Liver (tissue), 9 donors: ENCODE results near the gene COX5A. TPM values are rescaled to one million over a fixed set of nuclear protein-coding genes. Genes with fewer than 3 reads are reported as not detected.
A peak's percentile ranks its signal among the peaks of the same experiment; 100 is the strongest.

Experiments used
- DNase-seq: peaks from one replicate; pipeline ENCODE4 v3.0.0-alpha.2; 2017; ENCODE audit warnings: low spot score
- H3K27ac ChIP-seq, 2 donors: one replicate each; pipeline ENCODE4 v1.7.0; 2013; ENCODE audit warnings: inconsistent platforms in 2 of 2, low read length in 2 of 2, control low read depth in 1 of 2, low read depth in 1 of 2, mild to moderate bottlenecking in 1 of 2
- H3K27me3 ChIP-seq, 4 donors: one replicate each; pipeline versions ENCODE4 v1.6.1 to v1.7.0; 2013; ENCODE audit warnings: low read length in 3 of 4, inconsistent platforms in 1 of 4, mild to moderate bottlenecking in 1 of 4, moderate library complexity in 1 of 4; ENCODE audit not compliant: control insufficient read depth in 4 of 4, insufficient read depth in 4 of 4
- H3K36me3 ChIP-seq, 4 donors: one replicate each; pipeline versions ENCODE4 v1.6.1 to v1.7.0; 2013; ENCODE audit warnings: low read length in 3 of 4, mild to moderate bottlenecking in 3 of 4, low read depth in 1 of 4, moderate library complexity in 1 of 4; ENCODE audit not compliant: control insufficient read depth in 4 of 4, insufficient read depth in 3 of 4
- H3K4me1 ChIP-seq, 4 donors: one replicate each; pipeline versions ENCODE4 v1.6.1 to v1.7.0; 2013; ENCODE audit warnings: low read length in 3 of 4, mild to moderate bottlenecking in 3 of 4, moderate library complexity in 1 of 4; ENCODE audit not compliant: control insufficient read depth in 4 of 4, insufficient read depth in 4 of 4
- H3K4me3 ChIP-seq, 3 donors: one replicate each; pipeline versions ENCODE4 v1.6.1 to v1.7.0; 2013; ENCODE audit warnings: low read length in 3 of 3, control low read depth in 1 of 3, low read depth in 1 of 3, mild to moderate bottlenecking in 1 of 3
- H3K9ac ChIP-seq, 2 donors: one replicate each; pipeline ENCODE4 v1.7.0; 2013; ENCODE audit warnings: low read length in 2 of 2, mild to moderate bottlenecking in 2 of 2, moderate library complexity in 2 of 2, control low read depth in 1 of 2, low read depth in 1 of 2
- H3K9me3 ChIP-seq, 4 donors: one replicate each; pipeline versions ENCODE4 v1.6.1 to v1.7.0; 2013; ENCODE audit warnings: low read length in 3 of 4; ENCODE audit not compliant: control insufficient read depth in 4 of 4
- ATF3 ChIP-seq: IDR thresholded peaks from 2 replicates; pipeline ENCODE4 v1.6.1; 2016; ENCODE audit warnings: antibody characterized with exemption
- CTCF ChIP-seq: fragments of 150-350 bp; IDR thresholded peaks from 2 replicates; pipeline ENCODE4 v1.5.1; 2017; ENCODE audit warnings: improper control_type of control experiment, low read depth, low read length; ENCODE audit not compliant: missing input control
- EGR1 ChIP-seq, 2 donors: IDR thresholded peaks; 2 replicates each; pipeline ENCODE4 v1.6.1; 2016 to 2018; ENCODE audit warnings: antibody characterized with exemption in 2 of 2, low read depth in 2 of 2
- FOXA1 ChIP-seq: IDR thresholded peaks from 2 replicates; pipeline ENCODE4 v1.6.1; 2016; ENCODE audit warnings: antibody characterized with exemption
- FOXA2 ChIP-seq: IDR thresholded peaks from 2 replicates; pipeline ENCODE4 v1.6.1; 2016; ENCODE audit warnings: antibody characterized with exemption
- GABPA ChIP-seq, 2 donors: IDR thresholded peaks in 1 of 2; conservative IDR thresholded peaks in 1 of 2; 2 replicates each; pipeline ENCODE4 v1.6.1; 2016; ENCODE audit warnings: antibody characterized with exemption in 2 of 2, mild to moderate bottlenecking in 1 of 2, moderate library complexity in 1 of 2
- HNF4A ChIP-seq, 2 donors: conservative IDR thresholded peaks; 2 replicates each; pipeline ENCODE4 v1.6.1; 2016; ENCODE audit warnings: antibody characterized with exemption in 2 of 2, mild to moderate bottlenecking in 2 of 2
- HNF4G ChIP-seq: IDR thresholded peaks from 2 replicates; pipeline ENCODE4 v1.6.1; 2016; ENCODE audit warnings: antibody characterized with exemption
- JUND ChIP-seq, 2 donors: IDR thresholded peaks; 2 replicates each; pipeline ENCODE4 v1.6.1; 2016; ENCODE audit warnings: antibody characterized with exemption in 2 of 2
- MAX ChIP-seq: IDR thresholded peaks from 2 replicates; pipeline ENCODE4 v1.6.1; 2016; ENCODE audit warnings: antibody characterized with exemption
- NR2F2 ChIP-seq: IDR thresholded peaks from 2 replicates; pipeline ENCODE4 v1.6.1; 2016; ENCODE audit warnings: antibody characterized with exemption
- RAD21 ChIP-seq, 2 donors: IDR thresholded peaks; 2 replicates each; pipeline ENCODE4 v1.6.1; 2016; ENCODE audit warnings: antibody characterized with exemption in 2 of 2, mild to moderate bottlenecking in 2 of 2
- RXRA ChIP-seq, 2 donors: IDR thresholded peaks; 2 replicates each; pipeline ENCODE4 v1.6.1; 2017 to 2018; ENCODE audit warnings: antibody characterized with exemption in 2 of 2, mild to moderate bottlenecking in 1 of 2
- SP1 ChIP-seq: IDR thresholded peaks from 2 replicates; pipeline ENCODE4 v1.6.1; 2018; ENCODE audit warnings: antibody characterized with exemption, mild to moderate bottlenecking
- TAF1 ChIP-seq: conservative IDR thresholded peaks from 2 replicates; pipeline ENCODE4 v1.6.1; 2016; ENCODE audit warnings: antibody characterized with exemption, mild to moderate bottlenecking
- YY1 ChIP-seq: IDR thresholded peaks from 2 replicates; pipeline ENCODE4 v1.6.1; 2016; ENCODE audit warnings: antibody characterized with exemption, mild to moderate bottlenecking
- ZBTB33 ChIP-seq: IDR thresholded peaks from 2 replicates; pipeline ENCODE4 v1.6.1; 2016; ENCODE audit warnings: antibody characterized with exemption
- WGBS: extraction: QIAGEN DNeasy Blood & Tissue Kit; methylation state at CpG from one replicate; pipeline ENCODE4 v1.1.7; 2013; 5-methylcytosine and 5-hydroxymethylcytosine counted together
- polyA plus RNA-seq, 2 donors: library from polyadenylated mRNA; stranded (reverse) in 1 of 2; unstranded in 1 of 2; fragments of 200-250 nt in 1 of 2; fragments of >200 nt in 1 of 2; fragmentation: Nextera tagmentation in 1 of 2; extraction: Ambion mirVana in 1 of 2; gene quantifications; one replicate each; pipeline versions ENCODE4 v1.2.1 to v1.2.3, GENCODE V29; 2013 to 2015
- total RNA-seq, 2 donors: library from RNA; depleted of rRNA; stranded (reverse); fragments of >200 nt; gene quantifications; one replicate each; pipeline ENCODE4 v1.2.3, GENCODE V29; 2014
- donor health status: healthy.
- donor health status: healthy.
- donor health status: healthy.
- donor health status: healthy.
- donor health status: healthy.

COX5A gene
- total and polyA plus RNA-seq, 4 donors = 47.9 to 374 (median 190) TPM

GRCh38 chr15:74907163-74907870 is 30.6 kb downstream of the COX5A start:
- Histone ChIP-seq H3K36me3 (peaks cover 0 to 14% (median 8%) of the 10 kb centered on the region in 4 donors), H3K4me3 (peak overlapping the region; percentile 67 to 94 (median 80)), H3K9me3 (no peaks in the 10 kb centered on the region), H3K4me1 (peaks cover 3 to 19% (median 17%) of the 10 kb centered on the region in 4 donors), H3K27me3 (no peaks in the 10 kb centered on the region), H3K27ac (peak overlapping the region; percentile 83 to 90), H3K9ac (peak overlapping the region; percentile 46 to 79)
- TF ChIP-seq HNF4A (conservative IDR thresholded peaks at IDR 0.05) (no peak), RAD21 (IDR thresholded peaks at IDR 0.05) (no peak)
- no peak for DNase-seq
- 28% methylated on average over 8 of the region's 8 CpGs for WGBS

- Histone ChIP-seq H3K4me3 (peak within 1 kb of the TSS; percentile 67 to 94 (median 80)), H3K9ac (peak within 1 kb of the TSS; percentile 54 to 79), H3K27me3 (no peaks in the 10 kb centered on the region), H3K9me3 (no peaks in the 10 kb centered on the region), H3K4me1 (peaks cover 3 to 19% (median 17%) of the 10 kb centered on the region in 4 donors), H3K27ac (peak within 1 kb of the TSS; percentile 83 to 90), H3K36me3 (peaks cover 0 to 16% (median 7%) of the 10 kb centered on the region in 4 donors)
- DNase-seq = peak; percentile 89
- TF ChIP-seq RXRA (IDR thresholded peaks at IDR 0.05) (peak in 1 of 2 donors; percentile 7), RAD21 (IDR thresholded peaks at IDR 0.05) (no peak), TAF1 (no peak), NR2F2 (no peak), GABPA (IDR thresholded peaks at IDR 0.05 in 1 of 2, conservative IDR thresholded peaks at IDR 0.05 in 1 of 2) (no peak), ATF3 (no peak), FOXA1 (no peak), YY1 (peak; percentile 98)
- WGBS = under 1% methylated on average over 74 of the region's 74 CpGs
Observed at GRCh38 chr15:74906450-74907162, 31.3 kb downstream of the COX5A start, which contains the start of gene FAM219B. Gene FAM219B, minus strand, starts transcription at chr15:74906851. Its CDS starts 51 bp downstream, at chr15:74906800.

GRCh38 chr15:74906067-74906449 is 31.8 kb downstream of the COX5A start:
- Histone ChIP-seq H3K4me1 (peaks cover 3 to 22% (median 20%) of the 10 kb centered on the region in 4 donors), H3K27ac (peak overlapping the region; percentile 83 to 90)

More at GRCh38 chr15:74906067-74906449, 31.8 kb downstream of the COX5A start:
- TF ChIP-seq GABPA (IDR thresholded peaks at IDR 0.05 in 1 of 2, conservative IDR thresholded peaks at IDR 0.05 in 1 of 2) (no peak), HNF4G (no peak), ZBTB33 (no peak), HNF4A (conservative IDR thresholded peaks at IDR 0.05) (no peak), RXRA (IDR thresholded peaks at IDR 0.05) (no peak), FOXA2 (no peak), CTCF (no peak), ATF3 (no peak), NR2F2 (no peak), EGR1 (IDR thresholded peaks at IDR 0.05; ENCODE audit: low read depth in 2 of 2) (no peak), JUND (IDR thresholded peaks at IDR 0.05) (no peak), TAF1 (no peak), SP1 (no peak), MAX (no peak)
- Histone ChIP-seq H3K27me3 (no peaks in the 10 kb centered on the region), H3K4me3 (peak overlapping the region; percentile 67 to 94 (median 80)), H3K9me3 (no peaks in the 10 kb centered on the region), H3K36me3 (peaks cover 0 to 17% (median 7%) of the 10 kb centered on the region in 4 donors), H3K9ac (peak overlapping the region; percentile 54 to 79)
- no peak for DNase-seq
- under 1% methylated on average over 20 of the region's 20 CpGs for WGBS
